K562 (cell line): ENCODE measurements around the gene L3MBTL1. TPM values are rescaled to one million over a fixed set of nuclear protein-coding genes. Genes with fewer than 3 reads are reported as not detected.
A peak's percentile ranks its signal among the peaks of the same experiment; 100 is the strongest.

Experiments
- ATF6 ChIP-seq: sonication (generic); formaldehyde crosslinking; IDR thresholded peaks from 2 replicates; pipeline ENCODE4 v1.4.0; 2020; ENCODE audit warnings: mild to moderate bottlenecking, missing genetic modification reagents
- BCL6 ChIP-seq: fragments of 250-450 bp; sonication (Bioruptor Pico); IDR thresholded peaks from 2 replicates; pipeline ENCODE4 v1.4.0; 2020
- CHD1 ChIP-seq: fragments of 200-600 bp; sonication (generic); IDR thresholded peaks from one replicate; pipeline ENCODE4 v1.6.1; 2012; ENCODE audit warnings: mild to moderate bottlenecking, moderate library complexity, low read length, inconsistent platforms
- CREB1 ChIP-seq, 2 experiments: sonication (generic) in 1 of 2; formaldehyde crosslinking in 1 of 2; IDR thresholded peaks; 2 replicates each; pipeline versions ENCODE4 v1.6.1 to v1.8.0; 2012 to 2022; ENCODE audit warnings: inconsistent platforms in 1 of 2, mild to moderate bottlenecking in 1 of 2, missing genetic modification reagents in 1 of 2, moderate library complexity in 1 of 2
- ETS2 ChIP-seq: IDR thresholded peaks from 2 replicates; pipeline ENCODE4 v1.6.1; 2016; ENCODE audit warnings: borderline replicate concordance, missing genetic modification characterization, mild to moderate bottlenecking, moderate library complexity, missing compliant biosample characterization; ENCODE audit not compliant: poor library complexity, severe bottlenecking
- MTA2 ChIP-seq: fragments of 450-650 bp; IDR thresholded peaks from 2 replicates; pipeline ENCODE4 v1.6.1; 2016; ENCODE audit warnings: low read depth
- MYBL2 ChIP-seq, 2 experiments: fragments of 450-650 bp in 1 of 2; sonication (generic) in 1 of 2; formaldehyde crosslinking in 1 of 2; IDR thresholded peaks; 2 replicates each; pipeline versions ENCODE4 v1.6.1 to v1.8.1; 2017 to 2022; ENCODE audit warnings: borderline replicate concordance in 1 of 2, inconsistent platforms in 1 of 2, low read depth in 1 of 2, mild to moderate bottlenecking in 1 of 2, missing genetic modification reagents in 1 of 2, moderate library complexity in 1 of 2
- NCOA6 ChIP-seq: fragments of 450-650 bp; IDR thresholded peaks from 2 replicates; pipeline ENCODE4 v1.6.1; 2017; ENCODE audit warnings: mild to moderate bottlenecking
- PCBP1 ChIP-seq: fragments of 200-400 bp; formaldehyde crosslinking; IDR thresholded peaks from 2 replicates; pipeline ENCODE4 v1.6.1; 2018; ENCODE audit warnings: mild to moderate bottlenecking, low read depth, low read length; ENCODE audit not compliant: poor library complexity, severe bottlenecking
- PHB ChIP-seq: fragments of 250-450 bp; sonication (Bioruptor Pico); IDR thresholded peaks from 2 replicates; pipeline ENCODE4 v1.5.0; 2021
- POLR3A ChIP-seq: IDR thresholded peaks from 2 replicates; pipeline ENCODE4 v1.6.1; 2011; ENCODE audit warnings: borderline replicate concordance, mild to moderate bottlenecking, moderate library complexity; ENCODE audit not compliant: insufficient read length, insufficient read depth; ENCODE audit errors: extremely low read depth
- SMAD1 ChIP-seq: fragments of 150-350 bp; IDR thresholded peaks from 2 replicates; pipeline ENCODE4 v1.6.1; 2014; ENCODE audit warnings: low read length, low read depth; ENCODE audit not compliant: partially characterized antibody
- TAF1 ChIP-seq: IDR thresholded peaks from 2 replicates; pipeline ENCODE4 v1.6.1; 2011; ENCODE audit warnings: mild to moderate bottlenecking, low read length, moderate library complexity; ENCODE audit not compliant: insufficient read depth, control insufficient read depth, severe bottlenecking; ENCODE audit errors: extremely low read depth
- THRB ChIP-seq: fragments of 450-650 bp; formaldehyde crosslinking; conservative IDR thresholded peaks from 2 replicates; pipeline ENCODE4 v1.4.0; 2022; ENCODE audit warnings: mild to moderate bottlenecking, missing genetic modification characterization
- TRIM24 ChIP-seq, 2 experiments: fragments of 450-650 bp; IDR thresholded peaks; 2 replicates each; pipeline ENCODE4 v1.6.1; 2016
- WHSC1 ChIP-seq: IDR thresholded peaks from one replicate; pipeline ENCODE4 v1.6.1; 2012; ENCODE audit warnings: low read length, control low read depth, inconsistent platforms
- ZNF609 ChIP-seq: sonication (generic); formaldehyde crosslinking; IDR thresholded peaks from 2 replicates; pipeline ENCODE4 v1.8.1; 2023; ENCODE audit warnings: missing genetic modification reagents, mild to moderate bottlenecking, borderline replicate concordance
- ZNF785 ChIP-seq: fragments of 250-450 bp; sonication (Bioruptor Pico); IDR thresholded peaks from 2 replicates; pipeline ENCODE4 v1.4.0; 2020; ENCODE audit warnings: mild to moderate bottlenecking
- ZNF830 ChIP-seq: fragments of 250-450 bp; sonication (Bioruptor Pico); IDR thresholded peaks from 2 replicates; pipeline ENCODE4 v1.5.0; 2021; ENCODE audit warnings: mild to moderate bottlenecking
- polyA plus RNA-seq, 8 experiments: library from polyadenylated mRNA; depleted of rRNA in 4 of 8; stranded (reverse) in 5 of 8; unstranded in 3 of 8; fragments of >200 nt; fragmentation: Nextera tagmentation in 2 of 8; fragmentation: Illumina TruSeq in 1 of 8; extraction: Ambion mirVana in 2 of 8; extraction: Trizol in 1 of 8; gene quantifications; 2 replicates each; pipeline versions ENCODE4 v1.2.1 to v1.2.3, GENCODE V29; 2011 to 2014; ENCODE audit warnings: inconsistent platforms in 1 of 8, missing spikeins in 1 of 8
- total RNA-seq, 7 experiments: library from RNA; depleted of rRNA in 6 of 7; stranded (reverse); fragments of >200 nt in 6 of 7; fragmentation: Illumina TruSeq in 2 of 7; extraction: Trizol in 2 of 7; gene quantifications; 2 replicates each; pipeline versions ENCODE4 v1.2.1 to v1.2.3, GENCODE V29; 2011 to 2021; ENCODE audit warnings: low replicate concordance in 1 of 7

Gene L3MBTL1
- total and polyA plus RNA-seq, 9 of the 15 experiments (the other 6 are each of a cell fraction or from before 2014, with no cell fraction given): 0.77 to 10.0 (median 4.4) TPM

- TF ChIP-seq ZNF609 (no peak), CREB1 (IDR thresholded peaks at IDR 0.05) (no peak), CREB1 (CRISPR knock-in tag; IDR thresholded peaks at IDR 0.05) (no peak), BCL6 (CRISPR knock-in tag) (no peak), ZNF830 (CRISPR knock-in tag) (no peak), ETS2 (tag) (no peak), ATF6 (CRISPR knock-in tag) (no peak), TRIM24 (IDR thresholded peaks at IDR 0.05) (peak in 1 of 2 experiments; percentile 82; a peak in 2 of 4 replicates), THRB (CRISPR knock-in tag) (no peak), SMAD1 (no peak), PCBP1 (no peak), CHD1 (no peak), ZNF785 (CRISPR knock-in tag) (no peak), POLR3A (no peak), MYBL2 (IDR thresholded peaks at IDR 0.05; ENCODE audit: low read depth) (no peak), MYBL2 (CRISPR knock-in tag; IDR thresholded peaks at IDR 0.05; ENCODE audit: borderline replicate concordance) (no peak), MTA2 (peak; percentile 92), NCOA6 (no peak), PHB (no peak), WHSC1 (no peak), TAF1 (no peak)
Observed at GRCh38 chr20:43537921-43538877, 30.7 kb downstream of the L3MBTL1 start (continued).
